AG08395 (cell line): ENCODE results near the gene TRAPPC2B.

Source experiments
- DNase-seq: peaks from one replicate; pipeline ENCODE4 v3.0.0; 2012; ENCODE audit warnings: mixed read lengths, low spot score

Gene TRAPPC2B

DNA sequence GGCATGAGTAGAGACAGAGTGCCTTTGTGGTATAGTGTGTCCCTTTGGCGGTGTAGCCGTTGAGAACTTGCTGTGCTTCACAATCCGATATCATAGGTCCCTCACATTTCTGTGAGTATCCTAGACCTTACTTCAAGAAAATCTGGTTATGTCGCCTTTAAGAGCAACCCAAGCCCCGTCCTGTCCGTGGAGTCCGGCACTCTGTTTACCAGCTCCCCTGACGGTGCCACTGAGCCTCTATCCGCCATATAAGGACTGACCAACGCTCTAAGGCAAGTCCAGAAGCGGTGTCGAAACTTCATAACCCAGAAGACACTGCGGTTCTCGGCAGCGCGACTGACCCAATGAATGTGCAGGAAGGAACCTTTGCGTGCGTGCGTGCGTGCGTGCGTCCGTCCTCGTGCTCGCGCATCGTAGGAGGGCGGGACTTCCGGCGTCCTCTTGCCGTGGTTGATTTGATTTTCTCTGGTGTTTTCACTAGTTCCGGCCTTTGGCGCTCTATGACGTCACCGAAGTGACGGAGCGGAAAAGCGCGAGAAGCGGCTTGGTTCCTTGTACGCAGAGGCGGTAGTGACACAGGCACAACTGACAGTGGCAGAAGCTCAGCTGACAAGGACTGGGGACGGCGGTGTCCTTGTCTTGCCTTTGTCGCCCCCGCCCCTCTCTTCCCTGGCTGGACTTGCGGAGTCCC lies at the start of gene TRAPPC2B, which contains the start of gene ZNF547:
Gene TRAPPC2B, plus strand, starts transcription at position 555 of the 691 bp plus-strand sequence. CDS start 1,283 bp downstream, outside the sequence.
Gene ZNF547, plus strand, starts transcription at position 555 of the 691 bp plus-strand sequence. CDS start 5,005 bp downstream, outside the sequence.
- peak; percentile 98 for DNase-seq

DNA sequence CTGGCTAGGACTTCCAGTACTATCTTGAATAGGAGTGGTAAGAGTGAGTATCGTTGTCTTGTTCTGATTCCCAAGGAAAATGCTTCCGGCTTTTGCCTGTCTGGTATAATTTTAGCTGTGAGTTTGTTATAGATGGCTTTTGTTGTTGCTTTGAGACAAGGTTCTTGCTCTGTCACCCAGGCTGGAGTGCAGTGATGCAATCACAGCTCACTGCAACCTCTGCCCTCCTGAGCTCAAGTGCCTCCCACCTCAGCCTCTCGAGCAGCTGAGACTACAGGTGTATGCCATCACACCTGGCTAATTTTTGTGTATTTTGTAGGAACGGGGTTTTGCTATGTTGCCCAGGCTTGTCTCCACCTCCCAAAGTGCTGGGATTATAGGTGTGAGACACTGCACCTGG lies 49.2 kb upstream of the TRAPPC2B start:
- no peak for DNase-seq

DNA sequence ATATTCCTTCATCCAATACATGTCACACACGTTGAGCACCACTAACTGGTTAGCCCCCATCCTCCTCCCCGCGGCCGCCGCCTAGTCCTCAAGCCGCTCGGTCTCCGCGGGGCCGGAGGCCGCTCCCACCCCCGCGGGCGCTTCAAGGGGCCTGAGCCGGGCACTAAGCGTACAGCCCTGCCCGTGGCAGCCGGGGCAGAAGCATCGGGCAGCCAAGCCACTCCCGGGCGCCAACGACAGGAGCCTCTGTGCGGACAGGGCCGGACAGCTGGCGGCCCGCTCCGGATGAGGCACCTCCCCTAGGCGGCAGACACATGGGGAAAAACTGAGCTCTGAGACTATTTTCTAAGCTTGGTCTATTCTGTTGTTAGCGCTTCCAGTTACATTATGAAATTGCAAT lies 45.8 kb upstream of the TRAPPC2B start:
- DNase-seq: no peak

DNA sequence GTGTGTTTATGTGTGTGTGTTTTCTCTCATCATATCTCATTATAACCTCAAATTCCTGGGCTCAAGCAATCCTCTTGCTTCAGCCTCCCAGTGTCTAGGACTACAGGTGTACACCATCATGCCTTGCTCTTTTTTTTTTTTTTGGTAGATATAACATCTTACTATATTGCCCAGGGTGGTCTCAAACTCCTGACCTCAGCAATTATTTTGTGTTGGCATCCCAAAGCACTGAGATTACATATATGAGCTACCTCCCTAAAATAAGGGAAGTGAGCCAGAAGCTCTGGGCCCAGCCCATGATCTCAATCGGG lies 43.5 kb upstream of the TRAPPC2B start:
- no peak for DNase-seq

DNA sequence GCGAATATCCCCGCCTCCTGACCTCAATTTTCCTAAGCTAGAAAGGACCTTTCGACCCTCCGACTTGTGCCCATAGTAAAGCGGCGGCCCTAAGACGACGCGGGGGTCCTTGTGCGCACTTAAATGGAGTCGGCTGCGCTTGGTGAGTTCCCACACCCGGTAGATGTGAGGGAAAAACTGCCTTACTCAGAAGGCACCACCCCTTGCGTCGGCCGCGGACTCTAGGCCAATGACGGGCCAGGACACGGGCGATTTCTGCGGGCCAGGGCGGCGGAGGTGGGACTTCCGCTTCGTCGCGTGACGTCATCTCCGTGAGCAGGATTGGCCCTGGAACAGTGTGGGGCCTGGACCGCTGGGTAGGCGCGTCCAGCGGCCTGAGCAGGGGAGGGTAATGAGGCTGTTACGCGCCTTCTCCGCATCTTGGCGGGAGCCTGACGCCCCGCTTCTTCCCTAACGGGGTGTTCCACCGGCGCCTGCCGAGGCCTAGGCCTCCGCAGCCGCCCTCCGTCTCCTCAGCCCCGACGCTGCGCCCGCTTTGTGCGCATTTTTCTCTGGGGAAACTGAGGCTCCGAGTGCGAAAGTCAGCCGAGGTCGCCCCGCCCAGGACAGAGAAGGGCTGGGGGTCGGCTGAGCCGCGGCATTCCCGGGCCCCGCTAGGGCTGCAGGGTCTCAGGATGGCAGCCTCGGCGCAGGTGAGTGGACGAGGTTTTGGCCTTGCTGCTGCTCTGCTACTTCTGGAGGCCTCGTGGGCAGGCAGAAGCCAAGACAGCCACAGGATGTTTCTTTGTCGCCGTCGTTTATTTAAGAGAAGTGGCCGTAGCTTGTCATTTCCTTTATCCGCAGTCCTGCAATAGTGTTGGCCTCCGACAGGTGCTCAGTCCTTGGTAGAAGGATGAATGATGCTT lies 42.9 kb upstream of the TRAPPC2B start, which contains the start of gene ZNF543:
Gene ZNF543, plus strand, starts transcription at position 293 of the 905 bp plus-strand sequence. Its CDS starts 382 bp downstream, at position 675.
- DNase-seq: peak; percentile 98

DNA sequence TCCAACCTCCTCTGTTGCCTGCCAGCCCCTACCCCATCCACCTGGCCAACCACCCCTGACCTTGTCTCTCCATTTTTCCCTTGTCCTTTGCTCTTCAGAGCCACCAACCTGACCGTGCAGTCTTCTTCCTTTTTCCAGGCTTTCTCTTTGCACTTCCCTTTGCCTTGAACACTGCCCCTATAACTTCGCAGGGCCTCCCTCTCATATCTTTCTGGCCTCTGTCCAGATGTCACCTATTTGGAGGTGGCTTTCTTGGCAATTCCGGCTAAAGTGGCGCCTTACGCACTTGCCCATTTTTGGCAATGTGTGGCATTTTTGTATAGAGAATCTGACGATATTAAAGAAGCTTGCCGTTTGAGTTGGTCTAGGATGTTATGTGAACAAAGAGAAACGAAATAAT lies 42.2 kb upstream of the TRAPPC2B start:
- no peak for DNase-seq

DNA sequence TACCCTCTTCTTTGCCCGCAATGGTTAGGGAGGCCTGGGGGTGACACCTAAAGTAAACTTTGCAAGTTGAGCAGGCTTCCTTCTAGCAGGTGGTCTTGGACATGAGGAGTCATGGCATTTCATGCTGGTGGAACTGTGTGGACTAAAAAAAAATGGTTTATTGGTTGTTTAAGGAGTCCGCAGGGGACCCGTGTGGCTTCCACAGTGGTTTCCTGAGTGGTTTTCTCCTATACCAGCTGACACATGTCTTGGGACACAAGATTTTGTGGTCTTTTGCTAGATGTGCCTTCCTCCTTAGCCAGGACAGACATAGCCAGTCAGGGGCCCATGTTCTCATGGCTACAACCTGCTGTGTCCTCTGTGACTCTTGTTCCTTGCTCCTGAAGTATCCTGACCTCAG lies 41.6 kb upstream of the TRAPPC2B start:
- no peak for DNase-seq

DNA sequence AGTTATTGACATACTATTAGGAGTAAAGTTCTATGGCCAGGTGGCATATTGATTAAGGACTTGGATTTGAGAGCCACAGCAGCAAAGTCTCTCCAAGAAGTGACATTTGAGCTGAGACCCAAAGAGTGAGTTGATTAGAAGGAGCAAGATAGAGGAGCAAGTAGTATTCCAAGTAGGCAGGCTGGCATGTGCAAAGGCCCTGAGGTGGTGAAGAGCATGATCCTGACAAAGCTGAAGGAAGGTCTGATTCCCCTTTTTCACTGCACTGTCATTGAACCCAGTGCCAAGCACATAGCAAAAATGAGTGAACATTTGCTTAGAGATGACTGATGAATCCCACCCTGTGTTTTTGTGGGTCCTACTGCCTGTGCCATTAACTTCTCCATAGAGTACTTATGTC lies 38.4 kb upstream of the TRAPPC2B start:
- DNase-seq: no peak

DNA sequence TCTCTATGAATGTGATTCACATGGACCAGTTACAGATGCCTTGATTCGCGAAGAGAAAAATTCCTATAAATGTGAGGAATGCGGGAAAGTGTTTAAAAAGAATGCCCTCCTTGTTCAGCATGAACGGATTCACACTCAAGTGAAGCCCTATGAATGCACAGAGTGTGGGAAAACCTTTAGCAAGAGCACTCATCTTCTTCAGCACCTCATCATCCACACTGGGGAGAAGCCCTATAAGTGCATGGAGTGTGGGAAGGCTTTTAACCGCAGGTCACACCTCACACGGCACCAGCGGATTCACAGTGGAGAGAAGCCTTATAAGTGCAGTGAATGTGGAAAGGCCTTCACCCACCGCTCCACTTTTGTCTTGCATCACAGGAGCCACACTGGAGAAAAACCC lies 35.4 kb upstream of the TRAPPC2B start:
- DNase-seq: no peak

DNA sequence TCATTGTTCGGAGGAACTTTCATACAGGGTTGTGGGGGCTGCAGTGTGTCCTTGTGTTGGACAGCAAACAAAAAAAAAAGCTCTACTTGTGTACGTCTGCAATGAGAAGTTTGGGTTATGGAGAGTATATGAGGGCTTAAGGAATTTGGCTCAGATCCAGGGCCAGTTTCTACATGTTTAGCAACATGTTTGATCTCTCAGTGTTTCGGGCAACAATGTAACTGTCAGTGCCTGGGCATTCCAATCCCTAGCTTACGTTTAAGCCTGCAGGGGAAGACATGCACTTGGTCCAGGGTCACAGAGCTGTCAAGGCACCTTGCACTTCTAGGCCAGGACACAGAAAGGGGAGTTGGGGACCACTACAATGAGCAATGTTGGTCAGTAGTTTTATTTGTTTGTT lies 29.2 kb upstream of the TRAPPC2B start:
- DNase-seq: no peak

DNA sequence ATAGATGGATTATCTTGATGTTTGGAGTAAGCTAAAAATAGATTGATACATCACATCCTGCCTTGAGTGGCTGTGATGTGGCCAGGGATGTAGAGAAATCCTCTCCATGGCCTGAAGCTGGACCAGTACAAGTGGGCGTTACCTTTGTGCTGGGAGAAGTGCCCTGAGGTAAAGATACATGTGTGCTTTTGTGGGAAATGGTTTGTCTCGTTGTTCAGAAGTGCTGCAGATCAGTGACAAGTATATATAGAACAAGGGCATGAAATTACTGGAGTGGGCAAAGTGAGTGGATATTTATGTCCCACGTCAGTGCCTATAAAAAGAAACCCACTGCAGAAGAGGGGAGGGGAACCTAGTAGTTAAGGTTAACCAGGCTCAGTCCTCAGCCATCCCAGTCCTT lies 24.5 kb upstream of the TRAPPC2B start:
- peak; percentile 31 for DNase-seq

DNA sequence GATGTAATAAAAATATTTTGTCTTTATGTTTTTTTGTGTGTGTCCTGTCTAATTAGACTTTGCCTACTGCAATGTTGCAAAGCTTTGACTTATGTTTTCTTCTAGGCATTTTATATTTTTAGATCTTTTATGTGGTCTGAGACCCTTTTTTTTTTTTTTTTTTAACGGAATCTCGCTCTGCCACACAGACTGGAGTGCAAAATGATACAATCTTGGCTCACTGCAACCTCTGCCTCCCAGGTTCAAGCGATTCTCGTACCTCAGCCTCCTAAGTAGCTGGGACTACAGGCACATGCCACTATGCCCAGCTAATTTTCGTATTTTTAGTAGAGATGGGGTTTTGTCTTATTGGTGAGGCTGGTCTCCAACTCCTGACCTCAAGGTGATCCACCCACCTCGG lies 20.8 kb upstream of the TRAPPC2B start:
- no peak for DNase-seq

DNA sequence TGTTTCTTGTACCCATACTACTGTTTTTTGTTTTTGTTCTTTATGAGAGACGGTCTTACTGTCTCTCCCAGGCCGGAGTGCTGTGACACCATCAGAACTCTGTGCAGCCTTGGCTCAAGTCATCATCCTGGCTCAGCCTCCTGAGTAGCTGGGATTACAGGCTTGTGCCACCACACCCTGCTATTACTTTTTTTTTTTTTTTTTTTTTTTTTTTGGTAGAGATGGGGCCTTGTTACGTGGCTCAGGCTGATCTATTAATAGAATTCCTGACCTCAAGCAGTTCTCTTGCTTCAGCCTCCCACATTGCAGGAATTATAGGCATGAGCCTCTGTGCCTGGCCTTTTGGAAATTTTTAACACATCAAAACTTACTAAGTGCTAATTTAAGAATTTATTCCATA lies 15.2 kb upstream of the TRAPPC2B start:
- DNase-seq: peak; percentile 44

DNA sequence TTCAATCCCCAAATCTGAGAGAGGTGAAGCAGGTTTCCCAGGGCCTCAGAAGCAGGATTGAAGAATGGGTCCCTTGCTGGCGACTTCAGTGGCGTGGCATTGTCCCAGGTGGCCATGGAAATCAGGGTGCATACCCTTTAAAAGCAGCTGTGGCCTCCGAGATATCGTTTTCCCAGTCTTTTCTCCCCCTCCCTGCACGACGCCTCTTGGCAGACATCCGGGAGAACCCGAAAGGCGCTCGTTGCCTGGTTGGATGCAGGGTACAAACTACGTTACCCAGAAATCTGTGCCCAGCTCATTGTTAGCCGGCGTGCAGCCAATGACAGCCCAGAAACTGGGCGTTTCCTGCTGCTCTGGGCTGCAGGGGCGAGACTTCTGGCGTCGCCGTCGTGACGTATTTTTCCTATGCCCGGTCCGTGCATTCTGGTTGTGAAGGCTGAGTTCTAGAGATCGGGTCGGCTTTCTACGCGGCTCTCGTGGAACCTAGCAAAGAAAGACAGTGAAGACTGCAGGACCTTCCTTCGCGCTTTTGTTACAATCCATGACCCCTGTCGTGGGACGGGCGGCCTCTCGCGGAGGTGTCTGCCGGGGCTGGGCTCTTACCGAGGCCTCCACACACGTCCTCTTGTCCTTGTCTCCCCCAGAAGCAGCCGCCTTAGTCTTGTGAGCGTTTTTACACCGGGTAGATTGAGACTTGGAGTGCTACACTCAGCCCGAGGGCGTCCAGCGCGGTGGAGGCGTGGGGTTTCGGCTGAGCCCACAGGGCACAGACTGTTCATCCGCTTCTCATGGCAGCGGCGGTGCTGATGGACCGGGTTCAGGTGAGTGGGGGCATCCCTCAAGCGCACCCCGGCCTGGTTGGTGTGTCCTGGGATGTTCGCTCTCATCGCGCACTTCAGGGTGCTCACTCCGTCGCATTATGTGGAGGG lies 12.2 kb upstream of the TRAPPC2B start, which contains the start of gene ZNF304:
Gene ZNF304, plus strand, starts transcription at position 395 of the 929 bp plus-strand sequence. Its CDS starts 394 bp downstream, at position 789.
- peak; percentile 97 for DNase-seq

DNA sequence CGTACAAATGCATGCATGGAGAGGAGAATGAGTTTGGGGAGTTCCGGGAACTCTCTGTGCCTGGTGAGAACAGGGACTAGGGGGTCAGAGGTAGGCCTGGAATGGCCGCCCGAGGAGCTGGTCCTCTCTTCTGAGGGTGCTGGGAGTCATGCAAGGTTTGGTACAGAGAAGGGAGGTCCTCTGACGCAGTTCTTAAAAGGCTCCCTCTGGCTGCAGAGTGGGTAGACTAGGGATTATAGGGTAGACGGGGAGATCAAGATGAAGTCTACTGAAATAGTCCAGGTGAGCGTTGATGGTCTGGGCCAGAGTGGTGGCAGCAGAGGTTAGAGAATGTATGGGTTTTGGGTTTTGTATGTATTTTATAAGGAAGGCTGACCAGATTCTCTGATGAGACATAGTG lies 11.5 kb upstream of the TRAPPC2B start:
- peak; percentile 17 for DNase-seq

DNA sequence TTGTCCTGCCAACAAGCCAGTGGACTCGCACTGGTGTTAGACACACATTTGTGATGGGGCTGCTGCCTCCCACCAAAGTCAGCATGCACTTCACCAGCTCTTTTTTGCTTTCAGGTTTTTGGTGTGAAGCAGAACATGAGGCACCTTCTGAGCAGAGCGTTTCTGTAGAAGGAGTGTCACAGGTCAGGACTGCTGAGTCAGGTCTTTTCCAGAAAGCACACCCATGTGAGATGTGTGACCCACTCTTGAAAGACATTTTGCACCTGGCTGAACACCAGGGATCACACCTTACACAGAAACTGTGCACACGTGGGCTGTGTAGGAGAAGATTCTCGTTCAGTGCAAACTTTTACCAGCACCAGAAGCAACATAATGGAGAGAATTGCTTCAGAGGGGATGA lies 7.4 kb upstream of the TRAPPC2B start:
- no peak for DNase-seq

DNA sequence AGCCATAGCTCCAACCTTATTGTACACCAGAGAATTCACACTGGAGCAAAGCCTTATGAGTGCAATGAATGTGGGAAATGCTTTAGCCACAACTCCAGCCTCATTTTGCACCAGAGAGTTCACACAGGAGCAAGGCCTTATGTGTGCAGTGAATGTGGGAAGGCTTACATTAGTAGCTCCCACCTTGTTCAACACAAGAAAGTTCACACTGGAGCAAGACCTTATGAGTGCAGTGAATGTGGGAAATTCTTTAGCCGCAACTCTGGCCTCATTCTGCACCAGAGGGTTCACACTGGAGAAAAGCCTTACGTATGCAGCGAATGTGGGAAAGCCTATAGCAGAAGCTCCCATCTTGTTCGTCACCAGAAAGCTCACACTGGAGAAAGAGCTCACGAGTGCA lies 5.9 kb upstream of the TRAPPC2B start:
- no peak for DNase-seq

DNA sequence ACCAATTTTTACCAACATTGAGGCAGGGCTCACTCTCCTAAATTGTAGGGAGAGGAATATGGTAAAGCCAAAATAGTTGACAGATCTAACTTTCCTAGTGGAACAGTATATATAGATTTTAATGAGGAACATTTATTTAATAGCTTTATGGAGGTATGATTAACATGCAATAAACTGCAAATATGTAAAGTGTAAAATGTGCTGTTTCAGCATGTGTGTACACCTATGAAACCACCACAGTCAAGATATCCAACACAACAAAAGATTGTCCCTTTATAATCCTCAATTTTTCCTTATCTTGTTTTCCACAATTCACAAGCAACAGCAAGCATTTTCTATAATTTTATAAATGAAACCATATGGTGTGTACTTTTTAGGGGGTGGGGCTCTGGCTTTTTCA lies 4.1 kb upstream of the TRAPPC2B start:
- no peak for DNase-seq

DNA sequence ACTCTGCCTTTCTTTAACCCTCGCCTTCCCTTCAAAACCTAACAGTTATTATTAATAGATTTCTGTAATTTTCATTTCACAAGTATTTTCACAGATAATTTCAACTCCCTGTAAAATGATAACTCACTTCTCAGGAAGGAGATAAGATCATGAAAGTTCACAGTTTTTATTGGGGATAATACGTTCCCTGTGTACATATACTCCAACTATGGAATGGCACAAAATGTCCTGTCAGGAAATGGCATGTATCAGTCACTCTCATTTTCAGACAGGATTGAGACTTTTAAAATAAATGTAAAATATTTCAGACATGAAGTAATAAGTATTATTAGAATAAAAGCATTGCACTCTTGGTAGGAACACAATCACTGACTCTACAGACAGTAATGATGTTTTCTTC lies 932 bp upstream of the TRAPPC2B start:
- DNase-seq: no peak

DNA sequence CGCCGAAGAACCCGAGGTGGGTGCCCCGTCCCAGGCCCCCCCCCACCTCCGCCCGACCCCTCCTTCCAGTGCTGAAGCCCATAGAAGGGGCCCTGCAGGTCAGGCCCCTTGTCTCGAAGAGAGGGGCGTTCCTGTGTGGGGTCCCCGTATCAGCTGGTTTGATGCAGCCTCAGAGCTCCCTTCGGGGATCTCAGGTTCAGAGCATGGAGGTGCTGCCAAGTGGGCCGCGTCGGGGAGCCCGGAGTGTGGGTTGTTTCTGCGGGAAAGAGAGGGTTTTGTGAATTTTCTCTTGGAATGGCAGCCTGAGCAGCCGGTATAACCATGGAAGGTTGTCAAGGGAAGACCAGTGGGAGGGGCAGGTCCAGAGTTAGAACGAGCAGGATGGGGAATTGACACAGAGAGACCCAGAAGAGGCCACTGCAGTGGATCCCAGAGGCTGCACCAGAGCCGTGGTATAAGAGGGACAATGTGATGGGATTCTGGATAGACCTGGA lies 384 bp downstream of the TRAPPC2B start:
- peak; percentile 34 for DNase-seq

DNA sequence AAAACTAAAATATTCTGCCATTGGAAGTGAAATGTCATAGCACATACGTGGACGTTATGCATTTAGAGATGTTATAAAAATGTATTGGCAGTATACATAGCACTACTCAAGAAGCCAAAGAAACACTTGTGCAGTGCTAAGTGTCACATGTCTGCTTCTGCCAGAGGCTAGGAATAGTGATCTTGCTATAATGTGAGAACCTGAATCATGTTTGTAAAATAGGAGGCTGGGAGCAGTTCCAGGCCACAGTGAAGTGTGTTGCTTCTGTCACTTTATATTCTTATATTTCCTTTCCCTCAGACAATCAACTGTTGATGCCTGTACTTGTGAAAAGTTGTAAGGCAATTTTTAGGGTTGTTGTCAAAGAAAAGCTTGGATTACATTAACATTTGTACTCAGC lies 3.4 kb downstream of the TRAPPC2B start:
- no peak for DNase-seq

DNA sequence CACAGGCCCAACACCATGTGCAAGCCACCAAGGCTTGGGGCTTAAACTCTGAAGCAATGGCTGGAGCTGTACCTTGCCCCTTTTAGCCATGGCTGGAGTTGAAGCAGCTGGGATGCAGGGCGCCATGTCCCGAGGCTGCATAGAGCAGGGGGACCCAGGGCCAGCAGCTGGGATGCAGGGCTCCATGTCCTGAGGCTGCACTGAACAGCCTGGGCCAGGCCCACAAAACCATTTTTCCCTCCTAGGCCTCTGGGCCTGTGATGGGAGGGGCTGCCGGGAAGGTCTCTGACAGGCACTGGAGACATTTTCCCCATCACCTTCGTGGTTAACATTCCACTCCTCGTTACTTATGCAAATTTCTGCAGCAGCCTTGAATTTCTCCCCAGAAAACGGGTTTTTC lies 10.8 kb downstream of the TRAPPC2B start:
- no peak for DNase-seq
